Lower leg skin (tissue), 3 donors: ENCODE data around the gene CCRL2.

Source experiments
- POLR2A ChIP-seq, 2 donors: fragments of 450-650 bp; IDR thresholded peaks; one replicate each; pipeline ENCODE4 v1.6.1; 2016 to 2017; ENCODE audit warnings: antibody characterized with exemption in 2 of 2, mild to moderate bottlenecking in 1 of 2, moderate library complexity in 1 of 2
- TF ChIP-seq, protein P1 (sequence below), 3 donors: fragments of 450-650 bp; IDR thresholded peaks; one replicate each; pipeline ENCODE4 v1.5.1; 2016; ENCODE audit warnings: antibody characterized with exemption in 3 of 3, mild to moderate bottlenecking in 3 of 3, moderate library complexity in 2 of 3

DNA sequence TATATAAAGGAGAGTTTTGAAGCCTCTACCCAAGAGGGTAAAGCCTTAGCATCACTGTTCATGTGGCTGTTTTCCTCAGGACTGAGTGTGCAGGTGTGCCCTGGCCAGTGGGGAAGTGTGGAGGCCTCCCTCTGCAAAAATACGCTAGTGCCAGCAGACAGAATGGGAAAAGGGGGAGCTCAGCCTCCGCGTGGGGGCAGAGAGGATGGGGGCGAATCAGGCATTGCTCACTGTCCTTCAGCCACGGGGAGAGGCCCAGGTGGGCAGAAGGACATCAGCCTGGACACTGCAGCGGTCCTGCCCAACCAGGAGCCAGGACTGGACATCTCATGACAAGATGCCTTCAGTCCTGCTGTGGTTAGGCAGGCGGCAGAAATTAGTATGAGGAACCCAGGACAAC lies 47.5 kb downstream of the CCRL2 start:
- TF ChIP-seq, protein P1, sequence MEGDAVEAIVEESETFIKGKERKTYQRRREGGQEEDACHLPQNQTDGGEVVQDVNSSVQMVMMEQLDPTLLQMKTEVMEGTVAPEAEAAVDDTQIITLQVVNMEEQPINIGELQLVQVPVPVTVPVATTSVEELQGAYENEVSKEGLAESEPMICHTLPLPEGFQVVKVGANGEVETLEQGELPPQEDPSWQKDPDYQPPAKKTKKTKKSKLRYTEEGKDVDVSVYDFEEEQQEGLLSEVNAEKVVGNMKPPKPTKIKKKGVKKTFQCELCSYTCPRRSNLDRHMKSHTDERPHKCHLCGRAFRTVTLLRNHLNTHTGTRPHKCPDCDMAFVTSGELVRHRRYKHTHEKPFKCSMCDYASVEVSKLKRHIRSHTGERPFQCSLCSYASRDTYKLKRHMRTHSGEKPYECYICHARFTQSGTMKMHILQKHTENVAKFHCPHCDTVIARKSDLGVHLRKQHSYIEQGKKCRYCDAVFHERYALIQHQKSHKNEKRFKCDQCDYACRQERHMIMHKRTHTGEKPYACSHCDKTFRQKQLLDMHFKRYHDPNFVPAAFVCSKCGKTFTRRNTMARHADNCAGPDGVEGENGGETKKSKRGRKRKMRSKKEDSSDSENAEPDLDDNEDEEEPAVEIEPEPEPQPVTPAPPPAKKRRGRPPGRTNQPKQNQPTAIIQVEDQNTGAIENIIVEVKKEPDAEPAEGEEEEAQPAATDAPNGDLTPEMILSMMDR (IDR thresholded peaks at IDR 0.05), result no peak
- no peak for TF ChIP-seq POLR2A (IDR thresholded peaks at IDR 0.05)
